LNCAP (cell line): ENCODE data around the gene TACC2.

Source experiments
- CTCF ChIP-seq: fragments of 450-650 bp; IDR thresholded peaks from 2 replicates; pipeline ENCODE4 v1.5.1; 2017; ENCODE audit warnings: mild to moderate bottlenecking

The TACC2 gene

GRCh38 chr10:121999301-121999700 is 10.3 kb downstream of the TACC2 start:
- no peak for TF ChIP-seq CTCF

- TF ChIP-seq CTCF: no peak
Measured at GRCh38 chr10:122001698-122002097, 12.7 kb downstream of the TACC2 start.

DNA sequence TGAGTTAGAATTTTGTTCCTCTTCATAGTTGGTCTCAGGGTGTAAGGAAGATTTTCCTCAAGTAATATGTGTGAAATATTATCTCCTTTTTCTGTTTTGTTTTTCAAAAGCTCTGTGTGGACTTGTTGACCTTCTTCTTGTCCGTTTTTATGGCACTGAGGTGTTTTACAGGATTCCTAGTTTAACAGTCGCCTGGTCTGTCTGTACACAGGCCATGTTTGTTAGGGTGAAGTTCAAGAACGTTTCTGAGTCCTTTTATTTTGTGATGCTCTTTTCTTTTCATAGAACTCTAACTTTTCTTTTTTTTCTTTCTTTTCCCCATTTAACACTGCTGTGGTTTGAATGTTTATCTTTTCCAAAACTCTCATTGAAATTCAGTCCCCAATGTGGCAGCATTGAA is 18.5 kb downstream of the TACC2 start:
- TF ChIP-seq CTCF: no peak

DNA sequence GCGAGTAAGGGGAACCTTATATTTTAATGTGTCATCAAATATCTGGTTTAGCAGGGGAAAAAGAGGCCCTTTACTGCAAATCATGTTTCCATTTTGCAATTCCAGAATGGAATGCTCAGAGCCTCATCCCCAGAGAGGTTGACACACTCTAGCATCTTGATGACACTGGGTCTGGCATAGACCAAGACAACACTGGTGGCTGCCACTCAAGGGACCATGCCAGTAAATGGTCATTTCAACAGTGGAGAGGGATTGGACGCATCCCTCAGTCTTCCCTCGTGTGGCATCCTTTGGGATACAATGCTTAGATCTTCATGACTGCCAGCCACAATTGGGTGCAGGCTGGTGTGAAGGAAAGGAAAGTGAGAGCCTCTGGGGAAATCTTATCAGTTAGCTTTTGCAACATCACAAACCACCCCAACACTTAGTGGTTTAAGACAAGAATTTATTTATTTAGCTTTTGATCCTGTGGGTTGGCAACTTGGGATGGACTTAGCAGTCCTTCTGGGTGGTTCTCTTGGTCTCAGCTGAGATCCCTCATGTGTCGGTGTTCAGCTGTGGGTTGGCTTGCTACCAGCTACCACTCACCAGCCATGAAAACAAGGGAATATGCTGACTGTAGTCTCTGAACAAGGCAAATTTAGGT is 21.6 kb downstream of the TACC2 start:
- TF ChIP-seq CTCF: no peak

DNA sequence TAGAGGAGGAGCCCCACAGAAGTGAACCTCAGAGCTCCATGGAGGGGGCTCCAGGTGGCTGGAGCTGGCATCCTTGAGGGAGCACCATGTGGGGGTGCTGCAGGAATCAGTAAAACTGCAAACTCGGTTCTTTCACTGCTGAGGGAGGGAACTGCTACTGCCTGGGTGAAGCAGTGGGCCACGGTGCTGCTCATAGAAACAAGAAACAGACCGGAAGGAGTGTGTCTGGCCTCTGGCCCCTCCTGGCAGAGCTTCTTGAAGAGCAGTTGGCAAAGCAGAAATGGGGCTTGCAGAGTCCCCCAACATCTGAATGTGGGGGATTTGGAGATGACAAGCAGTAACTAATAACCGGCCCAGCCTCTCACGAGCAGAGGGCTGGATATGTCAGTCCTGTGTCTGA is 23.8 kb downstream of the TACC2 start:
- TF ChIP-seq CTCF: no peak

GRCh38 chr10:122013311-122013780 is 24.4 kb downstream of the TACC2 start:
- TF ChIP-seq CTCF: no peak

- no peak for TF ChIP-seq CTCF
Measured at GRCh38 chr10:122014652-122015248, 25.8 kb downstream of the TACC2 start.

GRCh38 chr10:122018491-122018890 is 29.5 kb downstream of the TACC2 start:
- no peak for TF ChIP-seq CTCF
